ENCODE data around the gene KAT6B.

DNA sequence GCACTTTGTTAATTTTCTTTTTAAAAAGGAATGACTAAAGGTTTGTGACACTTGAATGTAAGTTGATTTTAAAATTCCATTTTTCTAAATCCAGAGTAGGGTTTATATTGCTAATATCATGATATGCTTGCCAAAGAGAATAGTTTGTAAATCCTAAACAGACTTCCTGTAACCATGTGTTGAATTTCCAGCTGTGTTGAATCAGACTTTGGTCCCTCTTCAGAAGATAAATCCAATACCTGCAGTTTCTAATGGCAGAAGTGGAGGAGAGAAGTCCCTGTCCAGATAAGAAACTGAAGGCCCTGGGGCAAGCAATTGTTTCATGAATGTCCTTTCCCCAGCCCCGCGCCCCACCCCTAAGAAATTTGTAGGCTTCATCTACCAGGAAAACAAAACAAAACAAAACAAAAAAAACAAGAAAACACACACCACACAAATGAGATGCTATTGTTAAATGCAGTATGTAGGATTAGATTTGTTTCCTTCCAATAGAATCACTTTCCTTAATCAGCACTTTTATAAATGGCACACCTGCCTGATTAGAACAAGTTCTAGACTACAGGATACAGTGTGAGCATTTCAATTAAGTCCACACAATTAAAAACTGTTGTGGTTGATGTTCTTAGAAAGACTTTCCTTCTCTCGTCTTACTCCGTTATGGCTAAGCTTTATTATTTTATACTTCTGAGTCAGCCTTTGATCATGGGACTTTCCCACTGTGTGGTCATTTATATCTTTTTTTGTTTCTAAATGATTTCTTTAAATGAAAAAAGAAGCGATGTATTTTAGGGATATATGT lies 122.8 kb downstream of the KAT6B start:
- TF ChIP-seq, protein P1, sequence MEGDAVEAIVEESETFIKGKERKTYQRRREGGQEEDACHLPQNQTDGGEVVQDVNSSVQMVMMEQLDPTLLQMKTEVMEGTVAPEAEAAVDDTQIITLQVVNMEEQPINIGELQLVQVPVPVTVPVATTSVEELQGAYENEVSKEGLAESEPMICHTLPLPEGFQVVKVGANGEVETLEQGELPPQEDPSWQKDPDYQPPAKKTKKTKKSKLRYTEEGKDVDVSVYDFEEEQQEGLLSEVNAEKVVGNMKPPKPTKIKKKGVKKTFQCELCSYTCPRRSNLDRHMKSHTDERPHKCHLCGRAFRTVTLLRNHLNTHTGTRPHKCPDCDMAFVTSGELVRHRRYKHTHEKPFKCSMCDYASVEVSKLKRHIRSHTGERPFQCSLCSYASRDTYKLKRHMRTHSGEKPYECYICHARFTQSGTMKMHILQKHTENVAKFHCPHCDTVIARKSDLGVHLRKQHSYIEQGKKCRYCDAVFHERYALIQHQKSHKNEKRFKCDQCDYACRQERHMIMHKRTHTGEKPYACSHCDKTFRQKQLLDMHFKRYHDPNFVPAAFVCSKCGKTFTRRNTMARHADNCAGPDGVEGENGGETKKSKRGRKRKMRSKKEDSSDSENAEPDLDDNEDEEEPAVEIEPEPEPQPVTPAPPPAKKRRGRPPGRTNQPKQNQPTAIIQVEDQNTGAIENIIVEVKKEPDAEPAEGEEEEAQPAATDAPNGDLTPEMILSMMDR (IDR thresholded peaks at IDR 0.05), result no peak
- no peak for TF ChIP-seq POLR2A (IDR thresholded peaks at IDR 0.05)
- no peak for TF ChIP-seq POLR2AphosphoS5 (IDR thresholded peaks at IDR 0.05; ENCODE audit: insufficient read depth in 1 of 2, low read depth in 1 of 2)

All from vagina (tissue), 2 donors.